Suprapubic skin (tissue), 4 donors: ENCODE data around the gene MAGI1. TPM values are rescaled to one million over a fixed set of nuclear protein-coding genes. Genes with fewer than 3 reads are reported as not detected.

Experiments used
- DNase-seq, 2 donors: peaks; one replicate each; pipeline ENCODE4 v3.0.0-alpha.2; 2019; ENCODE audit warnings: low spot score in 2 of 2
- H3K27ac ChIP-seq: fragments of 200-600 bp; sonication (generic); one replicate; pipeline ENCODE4 v1.5.1; 2019
- H3K27me3 ChIP-seq: fragments of 200-600 bp; sonication (generic); one replicate; pipeline ENCODE4 v1.5.1; 2019
- H3K36me3 ChIP-seq: fragments of 200-600 bp; sonication (generic); one replicate; pipeline ENCODE4 v1.5.1; 2019
- H3K4me1 ChIP-seq: fragments of 200-600 bp; sonication (generic); one replicate; pipeline ENCODE4 v1.5.1; 2019
- H3K4me3 ChIP-seq: fragments of 200-600 bp; sonication (generic); one replicate; pipeline ENCODE4 v1.5.1; 2019; ENCODE audit warnings: mild to moderate bottlenecking
- H3K9me3 ChIP-seq: fragments of 200-600 bp; sonication (generic); one replicate; pipeline ENCODE4 v1.5.1; 2019
- CTCF ChIP-seq, 2 donors: fragments of 200-600 bp in 1 of 2; fragments of 450-650 bp in 1 of 2; sonication (generic) in 1 of 2; IDR thresholded peaks; one replicate each; pipeline ENCODE4 v1.5.1; 2016 to 2019; ENCODE audit warnings: antibody characterized with exemption in 2 of 2, mild to moderate bottlenecking in 1 of 2, moderate library complexity in 1 of 2
- EP300 ChIP-seq: sonication (generic); formaldehyde crosslinking; IDR thresholded peaks from one replicate; pipeline ENCODE4 v1.6.1; 2017; ENCODE audit warnings: antibody characterized with exemption
- POLR2A ChIP-seq, 2 donors: fragments of 450-650 bp; IDR thresholded peaks; one replicate each; pipeline ENCODE4 v1.6.1; 2017; ENCODE audit warnings: antibody characterized with exemption in 2 of 2, mild to moderate bottlenecking in 2 of 2, moderate library complexity in 2 of 2
- POLR2AphosphoS5 ChIP-seq, 3 donors: sonication (generic); formaldehyde crosslinking; IDR thresholded peaks; one replicate each; pipeline ENCODE4 v1.6.1; 2017; ENCODE audit warnings: antibody characterized with exemption in 3 of 3
- WGBS: methylation state at CpG from one replicate; pipeline ENCODE4 v1.1.5; 2018; 5-methylcytosine and 5-hydroxymethylcytosine counted together
- total RNA-seq, 4 donors: library from RNA; depleted of rRNA; stranded (reverse); fragments of >200 nt; gene quantifications; one replicate each; pipeline ENCODE4 v1.1.0, GENCODE V29; 2016

The MAGI1 gene
- total RNA-seq, 4 donors from 2014 or later: 37.9 to 71.5 (median 48.6) TPM

GRCh38 chr3:65873028-65873427, 165.7 kb downstream of the MAGI1 start:
- DNase-seq: no peak
- H3K36me3 ChIP-seq: no peaks in the 10 kb centered on the region
- no peak overlapping the region for H3K4me3 ChIP-seq
- no peak for TF ChIP-seq POLR2A (IDR thresholded peaks at IDR 0.05)
- no peak for TF ChIP-seq EP300
- no peaks in the 10 kb centered on the region for H3K9me3 ChIP-seq
- H3K4me1 ChIP-seq: peaks cover 6% of the 10 kb centered on the region
- H3K27ac ChIP-seq: no peak overlapping the region
- 73% methylated on average over 6 of the region's 6 CpGs for WGBS
- H3K27me3 ChIP-seq: no peaks in the 10 kb centered on the region

GRCh38 chr3:65871305-65872141, 167.2 kb downstream of the MAGI1 start:
- no peaks in the 10 kb centered on the region for H3K27me3 ChIP-seq
- H3K4me1 ChIP-seq: peaks cover 6% of the 10 kb centered on the region
- no peaks in the 10 kb centered on the region for H3K36me3 ChIP-seq
- H3K9me3 ChIP-seq: no peaks in the 10 kb centered on the region
- no peak overlapping the region for H3K4me3 ChIP-seq
- DNase-seq: no peak
- H3K27ac ChIP-seq: no peak overlapping the region
- 60% methylated on average over 6 of the region's 6 CpGs for WGBS
- TF ChIP-seq CTCF (IDR thresholded peaks at IDR 0.05) (no peak), EP300 (no peak), POLR2AphosphoS5 (IDR thresholded peaks at IDR 0.05) (no peak), POLR2A (IDR thresholded peaks at IDR 0.05) (no peak)

GRCh38 chr3:65869798-65870197, 168.9 kb downstream of the MAGI1 start:
- Histone ChIP-seq H3K4me1 (no peaks in the 10 kb centered on the region), H3K27me3 (no peaks in the 10 kb centered on the region), H3K9me3 (no peaks in the 10 kb centered on the region), H3K27ac (no peak overlapping the region), H3K4me3 (no peak overlapping the region), H3K36me3 (no peaks in the 10 kb centered on the region)
- no peak for DNase-seq
- 87% methylated on average over 9 of the region's 9 CpGs for WGBS
- TF ChIP-seq EP300 (no peak), CTCF (IDR thresholded peaks at IDR 0.05) (no peak), POLR2AphosphoS5 (IDR thresholded peaks at IDR 0.05) (no peak), POLR2A (IDR thresholded peaks at IDR 0.05) (no peak)

GRCh38 chr3:65867463-65868210, 171.1 kb downstream of the MAGI1 start:
- no peaks in the 10 kb centered on the region for H3K9me3 ChIP-seq
- no peaks in the 10 kb centered on the region for H3K4me1 ChIP-seq
- no peak for DNase-seq
- TF ChIP-seq POLR2AphosphoS5 (IDR thresholded peaks at IDR 0.05) (no peak), CTCF (IDR thresholded peaks at IDR 0.05) (no peak), POLR2A (IDR thresholded peaks at IDR 0.05) (no peak), EP300 (no peak)
- WGBS: 91% methylated on average over 9 of the region's 9 CpGs
- H3K27ac ChIP-seq: no peak overlapping the region
- H3K4me3 ChIP-seq: no peak overlapping the region
- no peaks in the 10 kb centered on the region for H3K27me3 ChIP-seq
- H3K36me3 ChIP-seq: no peaks in the 10 kb centered on the region

- 83% methylated on average over 6 of the region's 6 CpGs for WGBS
- TF ChIP-seq POLR2AphosphoS5 (IDR thresholded peaks at IDR 0.05) (no peak), CTCF (IDR thresholded peaks at IDR 0.05) (no peak), EP300 (no peak), POLR2A (IDR thresholded peaks at IDR 0.05) (no peak)
- Histone ChIP-seq H3K4me3 (no peak overlapping the region), H3K36me3 (no peaks in the 10 kb centered on the region), H3K4me1 (no peaks in the 10 kb centered on the region), H3K27me3 (no peaks in the 10 kb centered on the region), H3K9me3 (no peaks in the 10 kb centered on the region), H3K27ac (no peak overlapping the region)
- DNase-seq: no peak
Observed at GRCh38 chr3:65864357-65864904, 174.3 kb downstream of the MAGI1 start.
